Activated naive CD8-positive, alpha-beta T cell (primary cell): ENCODE measurements around the gene NT5E.

Experiments
- H3K27ac Mint-ChIP-seq: one replicate; pipeline ENCODE4 v1.8.0; 2021; ENCODE audit warnings: mixed read lengths
- H3K27me3 Mint-ChIP-seq: one replicate; pipeline ENCODE4 v1.8.0; 2021; ENCODE audit warnings: mixed read lengths
- H3K36me3 Mint-ChIP-seq: one replicate; pipeline ENCODE4 v1.8.0; 2021; ENCODE audit warnings: mixed read lengths
- H3K4me1 Mint-ChIP-seq: one replicate; pipeline ENCODE4 v1.8.0; 2021; ENCODE audit warnings: low read depth, mixed read lengths
- H3K4me3 Mint-ChIP-seq: one replicate; pipeline ENCODE4 v1.8.0; 2021; ENCODE audit warnings: mild to moderate bottlenecking, mixed read lengths
- H3K9me3 Mint-ChIP-seq: one replicate; pipeline ENCODE4 v1.8.0; 2021; ENCODE audit warnings: low read depth, mixed read lengths

Gene NT5E

DNA sequence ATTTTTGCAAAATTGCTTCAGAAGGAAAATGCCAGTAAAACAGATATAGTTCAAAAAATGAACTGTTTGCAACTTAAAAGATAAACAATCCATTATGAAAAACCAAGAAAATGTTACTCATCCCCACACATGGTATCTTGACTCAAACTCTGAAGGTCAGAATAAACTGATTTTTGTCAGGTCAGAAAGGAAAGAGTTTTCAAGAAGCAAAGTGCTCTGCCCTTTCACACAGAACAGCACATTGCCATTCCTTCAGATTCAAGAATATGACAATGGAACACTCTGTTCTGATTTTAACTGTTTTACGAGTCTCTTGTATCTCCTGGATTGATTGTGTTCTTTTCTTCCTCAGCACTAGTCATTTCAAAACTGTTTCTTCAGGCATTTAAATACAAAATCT lies 33.8 kb upstream of the NT5E start:
- no peak overlapping the region for H3K4me3 Mint-ChIP-seq
- no peaks in the 10 kb centered on the region for H3K9me3 Mint-ChIP-seq
- no peaks in the 10 kb centered on the region for H3K27me3 Mint-ChIP-seq
- peaks cover 31% of the 10 kb centered on the region for H3K4me1 Mint-ChIP-seq
- peaks cover 4% of the 10 kb centered on the region for H3K36me3 Mint-ChIP-seq
- H3K27ac Mint-ChIP-seq: no peak overlapping the region

DNA sequence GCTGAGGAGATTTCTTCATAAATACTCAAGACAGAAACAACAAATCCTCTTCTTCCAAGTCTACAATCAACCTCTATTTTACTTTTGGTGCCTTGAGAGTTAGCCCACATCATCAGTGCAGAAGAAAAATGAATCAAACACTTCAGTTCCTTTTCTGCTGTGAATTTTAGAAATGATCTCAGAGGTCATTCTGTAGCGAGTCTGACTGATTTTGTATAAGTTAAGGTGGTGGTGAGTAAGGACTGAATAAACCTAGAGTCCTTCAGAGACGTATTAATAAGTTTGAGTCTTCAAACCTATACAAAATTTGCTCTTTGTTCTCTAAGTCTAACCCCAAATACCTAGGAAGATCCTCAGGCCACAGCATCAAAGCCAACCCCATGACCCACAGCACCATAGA lies 33.1 kb upstream of the NT5E start:
- Mint-ChIP-seq H3K9me3 (no peaks in the 10 kb centered on the region), H3K4me3 (no peak overlapping the region), H3K36me3 (peaks cover 4% of the 10 kb centered on the region), H3K27me3 (no peaks in the 10 kb centered on the region), H3K27ac (no peak overlapping the region), H3K4me1 (peaks cover 32% of the 10 kb centered on the region)

DNA sequence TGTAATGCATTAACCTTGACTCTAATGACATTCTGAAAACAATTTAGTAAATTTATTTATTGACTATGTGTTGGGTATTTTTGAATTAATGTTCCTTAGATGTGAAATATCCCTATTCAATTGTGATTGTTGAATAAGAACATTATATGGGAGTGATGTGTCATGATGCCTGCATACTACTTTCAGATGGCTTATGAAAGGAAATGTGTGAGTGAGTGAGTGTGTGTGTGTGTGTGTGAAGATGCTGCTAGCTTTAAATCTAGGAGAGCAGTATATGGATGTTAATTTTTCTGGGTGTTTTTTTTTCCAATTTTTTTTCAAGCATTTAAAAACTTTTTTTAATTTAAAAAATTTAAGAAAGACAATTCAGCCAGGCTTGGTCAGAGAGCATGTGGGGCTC lies 32.5 kb upstream of the NT5E start:
- H3K27ac Mint-ChIP-seq: no peak overlapping the region
- H3K4me1 Mint-ChIP-seq: peaks cover 38% of the 10 kb centered on the region
- peaks cover 4% of the 10 kb centered on the region for H3K36me3 Mint-ChIP-seq
- H3K27me3 Mint-ChIP-seq: no peaks in the 10 kb centered on the region
- no peaks in the 10 kb centered on the region for H3K9me3 Mint-ChIP-seq
- H3K4me3 Mint-ChIP-seq: no peak overlapping the region

DNA sequence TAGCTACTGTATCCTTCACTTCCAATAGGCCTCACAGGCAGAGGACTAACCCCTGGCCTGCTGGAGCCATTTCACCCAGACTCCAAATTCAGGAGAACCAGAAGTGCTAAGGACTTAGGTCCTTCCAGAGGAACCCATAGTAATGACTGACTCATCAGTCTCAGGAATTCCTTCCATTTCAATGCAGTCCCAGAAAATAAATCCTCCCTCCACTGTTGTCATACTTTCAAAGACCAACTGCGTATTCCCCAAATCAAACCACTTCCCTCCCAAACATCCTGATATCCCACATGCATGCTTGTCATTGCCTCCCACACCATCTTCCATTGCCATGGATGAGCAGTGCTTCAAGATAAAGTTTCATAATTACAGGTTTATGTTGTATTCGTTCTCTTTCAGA lies 31.8 kb upstream of the NT5E start:
- H3K36me3 Mint-ChIP-seq: peaks cover 4% of the 10 kb centered on the region
- H3K27ac Mint-ChIP-seq: no peak overlapping the region
- no peaks in the 10 kb centered on the region for H3K27me3 Mint-ChIP-seq
- peaks cover 40% of the 10 kb centered on the region for H3K4me1 Mint-ChIP-seq
- no peak overlapping the region for H3K4me3 Mint-ChIP-seq
- H3K9me3 Mint-ChIP-seq: no peaks in the 10 kb centered on the region

DNA sequence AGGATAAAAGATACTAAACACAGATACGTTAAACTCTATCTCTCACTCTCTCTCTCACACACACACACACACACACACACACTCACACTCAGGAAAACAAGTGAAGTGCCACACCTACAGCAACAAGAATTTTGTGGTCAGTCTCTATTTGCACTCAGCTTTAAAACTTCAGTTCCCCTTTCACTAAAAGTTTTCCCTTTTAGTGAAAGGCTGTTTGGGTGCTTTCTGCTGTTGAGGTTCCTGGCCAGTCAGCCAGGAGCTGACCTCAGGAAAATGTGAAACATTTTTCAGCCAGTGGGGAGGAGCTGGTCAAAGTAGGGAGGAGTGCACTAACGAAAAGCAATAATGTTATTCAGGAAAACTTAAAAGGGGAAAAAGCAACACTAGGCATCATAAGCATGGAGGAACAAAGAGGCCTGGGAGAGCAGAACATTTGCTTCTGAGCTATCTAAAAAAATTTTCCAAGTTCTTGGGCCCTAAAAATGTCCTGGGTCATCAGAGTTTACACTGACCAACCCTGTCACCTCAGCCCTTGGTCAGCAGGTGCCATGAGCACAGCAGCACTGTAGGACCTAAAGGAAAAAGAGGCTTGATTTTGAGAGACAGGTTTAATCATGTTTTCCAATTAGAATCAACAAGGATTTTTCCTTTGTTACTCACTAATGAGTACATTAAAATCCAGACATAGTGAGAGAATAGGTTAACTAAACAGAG lies 30.7 kb upstream of the NT5E start:
- H3K4me1 Mint-ChIP-seq: peaks cover 40% of the 10 kb centered on the region
- peaks cover 4% of the 10 kb centered on the region for H3K36me3 Mint-ChIP-seq
- H3K9me3 Mint-ChIP-seq: no peaks in the 10 kb centered on the region
- H3K27me3 Mint-ChIP-seq: no peaks in the 10 kb centered on the region
- no peak overlapping the region for H3K27ac Mint-ChIP-seq
- H3K4me3 Mint-ChIP-seq: no peak overlapping the region

DNA sequence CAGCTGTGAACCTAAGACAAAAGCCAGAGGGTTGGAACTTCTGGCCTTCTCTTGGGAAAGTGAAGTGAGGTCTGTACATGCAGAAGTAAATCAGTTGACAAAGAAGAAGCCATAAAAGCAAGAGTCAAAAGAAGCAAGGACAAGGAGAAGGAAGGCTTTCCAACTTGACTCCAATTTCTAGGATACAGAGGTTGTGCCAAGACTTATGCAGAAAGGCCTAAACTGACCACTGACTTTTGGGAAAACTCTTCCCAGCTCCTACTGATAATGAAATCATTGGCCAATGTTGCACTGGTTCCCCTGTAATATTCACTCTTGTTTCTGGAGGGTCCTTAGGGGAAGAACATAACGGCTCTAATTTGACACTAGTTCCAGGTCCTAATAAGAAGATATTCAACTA lies 29.3 kb upstream of the NT5E start:
- Mint-ChIP-seq H3K36me3 (peaks cover 7% of the 10 kb centered on the region), H3K9me3 (no peaks in the 10 kb centered on the region), H3K27me3 (no peaks in the 10 kb centered on the region), H3K4me3 (no peak overlapping the region), H3K27ac (no peak overlapping the region), H3K4me1 (peaks cover 38% of the 10 kb centered on the region)

DNA sequence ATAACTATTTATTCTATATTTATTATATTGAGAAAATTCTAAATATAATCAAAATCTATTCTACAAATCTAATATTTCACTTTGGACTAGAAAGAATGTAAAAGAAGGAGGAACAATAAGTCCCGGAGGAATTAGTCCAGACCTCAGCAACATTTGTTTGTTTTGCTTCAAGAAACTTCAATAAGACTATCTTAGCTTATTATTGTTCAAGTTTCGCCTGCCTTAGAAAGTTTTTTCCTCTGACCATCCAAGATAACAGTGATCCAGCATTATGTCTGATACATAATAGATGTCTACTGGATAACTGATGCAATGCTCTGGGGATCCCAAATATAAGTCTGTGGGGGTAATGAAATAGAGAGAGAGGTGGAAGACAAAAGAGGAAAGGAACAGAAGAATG lies 28.7 kb upstream of the NT5E start:
- Mint-ChIP-seq H3K36me3 (peaks cover 10% of the 10 kb centered on the region), H3K9me3 (no peaks in the 10 kb centered on the region), H3K4me3 (no peak overlapping the region), H3K4me1 (peaks cover 33% of the 10 kb centered on the region), H3K27me3 (no peaks in the 10 kb centered on the region), H3K27ac (no peak overlapping the region)

DNA sequence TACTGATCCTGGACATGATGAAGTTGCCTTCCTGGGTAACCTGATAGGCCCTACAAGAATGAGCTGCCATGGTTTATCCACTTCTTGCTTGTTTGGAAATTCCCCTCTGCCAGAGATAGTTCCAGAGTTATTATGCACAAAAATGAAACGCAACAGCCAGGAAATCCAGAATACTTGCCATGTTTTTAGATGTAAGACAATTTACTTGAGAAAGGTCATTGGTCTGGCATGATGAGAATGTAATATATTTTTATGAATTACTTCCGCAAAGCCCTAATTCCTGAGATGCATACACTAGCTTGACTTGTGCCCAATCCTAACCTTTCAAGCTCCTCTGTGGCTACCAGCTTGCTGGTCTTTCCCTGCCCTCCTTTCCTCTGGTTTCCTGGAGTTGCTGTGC lies 27.9 kb upstream of the NT5E start:
- Mint-ChIP-seq H3K27ac (no peak overlapping the region), H3K27me3 (no peaks in the 10 kb centered on the region), H3K4me3 (no peak overlapping the region)

DNA sequence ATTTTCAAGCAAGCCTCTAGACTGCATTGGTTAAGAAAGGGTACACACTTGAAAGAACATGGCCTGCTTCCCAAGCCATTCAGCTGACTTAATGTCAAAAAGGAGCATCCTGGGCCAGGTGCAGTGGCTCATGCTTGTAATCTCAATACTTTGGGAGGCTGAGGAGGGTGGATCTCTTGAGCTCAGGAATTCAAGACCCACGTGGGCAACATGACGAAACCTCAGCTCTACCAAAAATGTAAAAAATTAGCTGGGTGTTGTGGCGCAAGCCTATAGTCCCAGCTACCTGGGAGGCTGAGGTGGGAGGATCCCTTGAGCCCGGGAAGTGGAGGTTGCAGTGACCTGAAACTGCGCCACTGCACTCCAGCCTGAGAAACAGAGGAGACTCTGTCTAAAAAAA lies 26.9 kb upstream of the NT5E start:
- Mint-ChIP-seq H3K4me1 (peaks cover 26% of the 10 kb centered on the region), H3K4me3 (no peak overlapping the region), H3K27ac (no peak overlapping the region), H3K27me3 (no peaks in the 10 kb centered on the region), H3K36me3 (peaks cover 10% of the 10 kb centered on the region), H3K9me3 (no peaks in the 10 kb centered on the region)

More for the DNA sequence above, 27.9 kb upstream of the NT5E start:
- Mint-ChIP-seq H3K4me1 (peaks cover 29% of the 10 kb centered on the region), H3K9me3 (no peaks in the 10 kb centered on the region), H3K36me3 (peaks cover 10% of the 10 kb centered on the region)

DNA sequence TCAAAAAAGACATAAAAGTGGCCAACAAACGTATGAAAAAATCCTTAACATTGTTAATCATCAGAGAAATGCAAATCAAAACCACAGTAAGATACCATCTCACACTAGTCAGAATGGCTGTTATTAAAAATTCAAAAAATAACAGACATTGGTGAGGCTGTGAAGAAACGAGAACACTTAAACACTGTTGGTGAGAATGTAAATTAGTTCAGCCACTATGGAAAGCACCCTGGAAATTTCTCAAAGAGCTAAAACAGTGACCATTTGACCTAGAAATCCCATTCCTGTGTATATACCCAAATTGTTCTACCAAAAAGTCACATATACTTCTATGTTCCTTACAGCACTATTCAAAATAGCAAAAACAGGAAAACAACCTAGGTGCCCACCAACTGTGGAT lies 24.9 kb upstream of the NT5E start:
- H3K4me3 Mint-ChIP-seq: no peak overlapping the region
- no peak overlapping the region for H3K27ac Mint-ChIP-seq
- H3K36me3 Mint-ChIP-seq: peaks cover 6% of the 10 kb centered on the region
- H3K4me1 Mint-ChIP-seq: peaks cover 9% of the 10 kb centered on the region
- H3K9me3 Mint-ChIP-seq: no peaks in the 10 kb centered on the region
- H3K27me3 Mint-ChIP-seq: no peaks in the 10 kb centered on the region

DNA sequence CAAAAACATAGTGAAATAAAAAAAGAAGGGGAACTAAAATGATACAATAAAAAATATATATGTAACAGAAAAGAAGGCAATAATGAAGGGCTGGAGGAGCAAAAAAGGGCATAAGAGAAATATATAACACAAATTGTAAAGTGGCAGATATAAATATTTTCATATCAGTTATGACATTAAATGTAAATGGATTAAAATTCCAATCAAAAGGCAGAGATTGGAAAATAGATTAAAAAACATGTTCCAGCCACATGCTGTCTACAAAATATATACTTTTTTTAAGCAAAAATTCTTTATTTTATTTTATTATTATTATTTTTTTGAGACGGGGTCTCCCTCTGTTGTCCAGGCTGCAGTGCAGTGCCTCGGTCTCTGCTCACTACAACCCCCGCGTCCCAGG lies 23.9 kb upstream of the NT5E start:
- Mint-ChIP-seq H3K4me1 (peaks cover 9% of the 10 kb centered on the region), H3K27me3 (no peaks in the 10 kb centered on the region), H3K9me3 (no peaks in the 10 kb centered on the region), H3K4me3 (no peak overlapping the region), H3K27ac (no peak overlapping the region), H3K36me3 (peaks cover 6% of the 10 kb centered on the region)

DNA sequence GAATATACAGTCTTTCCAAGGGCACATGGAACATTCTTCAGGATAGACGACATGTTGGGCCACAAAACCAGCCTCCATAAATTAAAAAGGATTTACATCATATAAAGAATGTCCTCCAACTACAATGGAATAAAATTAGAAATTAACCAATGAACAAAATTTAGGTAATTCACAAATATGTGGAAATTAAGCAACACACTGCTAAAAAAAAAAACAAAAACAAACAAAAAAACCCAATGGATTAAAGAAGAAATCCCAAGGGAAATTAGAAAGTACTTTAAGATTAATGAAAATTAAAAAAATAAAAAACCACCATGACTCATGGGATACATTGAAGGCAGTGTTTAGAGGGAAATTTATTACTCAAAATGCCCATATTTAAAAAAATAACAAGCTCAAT lies 21.4 kb upstream of the NT5E start:
- peaks cover 6% of the 10 kb centered on the region for H3K36me3 Mint-ChIP-seq
- no peak overlapping the region for H3K27ac Mint-ChIP-seq
- no peaks in the 10 kb centered on the region for H3K9me3 Mint-ChIP-seq
- no peaks in the 10 kb centered on the region for H3K27me3 Mint-ChIP-seq
- no peaks in the 10 kb centered on the region for H3K4me1 Mint-ChIP-seq
- H3K4me3 Mint-ChIP-seq: no peak overlapping the region

DNA sequence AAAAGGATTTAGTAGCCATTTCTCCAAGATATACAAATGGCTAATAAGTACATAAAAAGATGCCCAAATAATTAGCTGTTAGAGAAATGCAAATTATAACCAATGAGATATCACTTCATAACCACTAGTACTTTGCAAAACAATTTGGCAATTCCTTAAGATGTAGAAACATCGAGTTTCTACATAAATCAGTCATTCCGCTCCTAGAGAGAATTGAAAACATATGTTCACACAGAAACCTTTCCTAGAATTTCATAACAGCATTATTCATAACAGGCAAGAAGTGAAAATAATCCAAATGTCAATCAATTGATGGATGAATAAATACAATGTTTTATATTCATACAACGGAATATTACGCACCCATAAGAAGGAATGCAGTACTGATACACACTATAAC lies 20.5 kb upstream of the NT5E start:
- H3K4me1 Mint-ChIP-seq: no peaks in the 10 kb centered on the region
- H3K36me3 Mint-ChIP-seq: peaks cover 6% of the 10 kb centered on the region
- H3K27me3 Mint-ChIP-seq: no peaks in the 10 kb centered on the region
- no peaks in the 10 kb centered on the region for H3K9me3 Mint-ChIP-seq
- no peak overlapping the region for H3K27ac Mint-ChIP-seq
- H3K4me3 Mint-ChIP-seq: no peak overlapping the region

DNA sequence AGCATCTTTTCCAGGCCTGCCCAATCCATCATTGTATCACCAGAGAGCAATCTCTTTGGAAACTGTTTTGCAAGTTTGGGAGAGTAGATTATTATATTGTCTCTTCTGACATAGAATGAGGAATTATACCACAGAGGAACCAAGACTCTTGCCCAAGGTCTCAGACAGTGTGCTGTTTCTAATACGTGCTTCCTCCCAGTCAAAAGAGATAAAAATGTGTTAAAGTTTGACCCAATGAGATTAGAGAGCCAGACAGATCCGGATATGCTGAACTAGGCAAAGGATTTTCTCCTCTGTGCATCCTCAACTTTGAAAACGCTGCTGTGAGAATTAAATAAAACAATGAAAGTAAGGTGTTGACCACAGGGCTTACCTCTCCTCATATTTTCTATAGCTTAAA lies 18.6 kb upstream of the NT5E start:
- peaks cover 6% of the 10 kb centered on the region for H3K4me1 Mint-ChIP-seq

DNA sequence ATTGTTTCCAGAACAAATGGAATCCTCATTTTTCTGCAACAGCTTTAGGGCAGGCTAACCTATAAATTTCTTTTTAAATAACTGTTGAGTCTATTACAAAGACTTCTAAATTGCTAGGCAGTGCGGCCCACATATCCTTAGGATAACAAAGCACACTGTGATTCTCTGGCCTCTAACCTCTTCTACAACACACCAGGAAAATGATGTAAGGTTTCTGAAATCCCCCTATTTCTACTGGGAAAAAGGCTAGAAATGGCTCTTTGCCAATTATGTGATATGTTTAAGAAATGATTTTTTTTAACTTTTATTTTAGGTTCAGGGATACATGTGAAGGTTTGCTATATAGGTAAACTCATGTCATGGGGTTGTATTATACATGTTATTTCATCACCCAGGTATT lies 17.3 kb upstream of the NT5E start:
- peaks cover 9% of the 10 kb centered on the region for H3K4me1 Mint-ChIP-seq
- no peaks in the 10 kb centered on the region for H3K27me3 Mint-ChIP-seq
- no peak overlapping the region for H3K27ac Mint-ChIP-seq
- no peak overlapping the region for H3K4me3 Mint-ChIP-seq
- H3K36me3 Mint-ChIP-seq: no peaks in the 10 kb centered on the region
- H3K9me3 Mint-ChIP-seq: no peaks in the 10 kb centered on the region

More for the DNA sequence above, 18.6 kb upstream of the NT5E start:
- Mint-ChIP-seq H3K27me3 (no peaks in the 10 kb centered on the region), H3K36me3 (no peaks in the 10 kb centered on the region), H3K27ac (no peak overlapping the region), H3K4me3 (no peak overlapping the region), H3K9me3 (no peaks in the 10 kb centered on the region)

DNA sequence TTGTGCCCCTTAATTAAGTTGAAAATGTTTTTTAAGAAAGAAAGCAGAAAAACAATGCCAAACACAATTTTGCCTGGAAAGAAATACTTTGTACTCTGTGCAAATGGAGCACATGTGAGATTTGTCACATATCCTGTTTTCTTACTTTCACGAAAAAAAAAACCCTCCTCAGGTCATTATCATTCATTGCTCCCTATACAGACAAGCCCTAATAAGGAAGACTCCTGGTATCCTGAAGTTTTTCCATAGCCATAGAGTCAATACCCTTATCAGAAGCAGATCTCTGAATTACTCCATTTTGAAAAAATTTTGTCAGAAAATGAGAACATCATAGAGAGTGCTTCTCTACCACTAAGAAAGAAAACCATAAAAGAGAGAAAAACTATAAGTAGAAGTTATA lies 14.0 kb upstream of the NT5E start:
- Mint-ChIP-seq H3K4me1 (peaks cover 9% of the 10 kb centered on the region), H3K4me3 (no peak overlapping the region), H3K27ac (no peak overlapping the region), H3K9me3 (peaks cover 8% of the 10 kb centered on the region), H3K27me3 (no peaks in the 10 kb centered on the region), H3K36me3 (no peaks in the 10 kb centered on the region)
